Vagina (tissue), 2 donors: ENCODE results near the gene INTS1.

Source experiments
- POLR2A ChIP-seq, 2 donors: fragments of 450-650 bp; IDR thresholded peaks; one replicate each; pipeline ENCODE4 v1.6.1; 2017; ENCODE audit warnings: antibody characterized with exemption in 2 of 2, mild to moderate bottlenecking in 2 of 2, moderate library complexity in 2 of 2
- TF ChIP-seq, protein P1 (sequence below), 3 experiments: fragments of 450-650 bp in 2 of 3; fragments of 200-600 bp in 1 of 3; sonication (generic) in 1 of 3; IDR thresholded peaks; one replicate each; pipeline ENCODE4 v1.5.1; 2017 to 2019; ENCODE audit warnings: antibody characterized with exemption in 3 of 3, mild to moderate bottlenecking in 2 of 3, moderate library complexity in 2 of 3

DNA sequence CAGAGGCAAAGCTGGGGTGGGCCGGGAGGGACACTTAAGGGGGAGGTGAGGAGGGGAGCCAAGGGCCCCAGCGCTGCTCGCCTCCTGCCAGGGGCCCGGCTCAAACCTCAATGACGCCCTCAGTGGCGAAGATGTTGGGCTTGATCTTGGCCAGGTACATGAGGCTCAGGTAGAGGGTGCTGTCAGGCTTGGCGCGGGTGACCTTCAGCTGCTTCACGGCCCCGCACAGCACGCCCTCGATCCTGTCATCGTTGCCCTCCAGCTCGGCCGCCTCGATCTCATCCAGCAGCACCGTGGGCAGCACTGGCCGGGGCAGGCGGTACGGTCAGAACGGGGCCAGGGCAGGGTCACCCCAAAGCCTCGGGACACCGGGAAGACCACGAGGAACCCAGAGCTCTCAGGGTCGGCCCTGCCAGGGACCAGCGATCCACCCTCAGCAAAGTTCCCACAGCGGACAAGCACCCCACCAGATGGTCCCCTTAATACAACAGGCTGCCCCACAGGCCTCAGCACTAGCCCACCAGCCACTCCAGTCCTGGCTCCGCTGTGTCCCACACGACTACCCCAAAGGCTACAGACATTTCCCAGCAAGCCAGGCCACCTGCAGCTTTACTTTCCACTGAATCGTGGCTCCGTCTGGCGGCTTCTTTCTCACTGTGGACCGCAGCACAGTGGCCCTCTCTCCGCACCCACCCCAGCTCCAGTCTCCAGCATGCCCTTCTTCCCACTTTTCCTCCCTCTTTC, 4.0 kb downstream of the INTS1 start:
- TF ChIP-seq POLR2A (IDR thresholded peaks at IDR 0.05): no peak
- TF ChIP-seq, protein P1, sequence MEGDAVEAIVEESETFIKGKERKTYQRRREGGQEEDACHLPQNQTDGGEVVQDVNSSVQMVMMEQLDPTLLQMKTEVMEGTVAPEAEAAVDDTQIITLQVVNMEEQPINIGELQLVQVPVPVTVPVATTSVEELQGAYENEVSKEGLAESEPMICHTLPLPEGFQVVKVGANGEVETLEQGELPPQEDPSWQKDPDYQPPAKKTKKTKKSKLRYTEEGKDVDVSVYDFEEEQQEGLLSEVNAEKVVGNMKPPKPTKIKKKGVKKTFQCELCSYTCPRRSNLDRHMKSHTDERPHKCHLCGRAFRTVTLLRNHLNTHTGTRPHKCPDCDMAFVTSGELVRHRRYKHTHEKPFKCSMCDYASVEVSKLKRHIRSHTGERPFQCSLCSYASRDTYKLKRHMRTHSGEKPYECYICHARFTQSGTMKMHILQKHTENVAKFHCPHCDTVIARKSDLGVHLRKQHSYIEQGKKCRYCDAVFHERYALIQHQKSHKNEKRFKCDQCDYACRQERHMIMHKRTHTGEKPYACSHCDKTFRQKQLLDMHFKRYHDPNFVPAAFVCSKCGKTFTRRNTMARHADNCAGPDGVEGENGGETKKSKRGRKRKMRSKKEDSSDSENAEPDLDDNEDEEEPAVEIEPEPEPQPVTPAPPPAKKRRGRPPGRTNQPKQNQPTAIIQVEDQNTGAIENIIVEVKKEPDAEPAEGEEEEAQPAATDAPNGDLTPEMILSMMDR (IDR thresholded peaks at IDR 0.05): no peak
